Stomach (tissue), 9 donors: ENCODE data around the gene HES3. TPM values are rescaled to one million over a fixed set of nuclear protein-coding genes. Genes with fewer than 3 reads are reported as not detected.

Experiments
- DNase-seq, 2 donors: peaks; one replicate each; pipeline versions ENCODE4 v3.0.0 to v3.0.0-alpha.2; 2013 to 2019
- H3K27ac ChIP-seq, 5 donors: fragments of 200-600 bp in 4 of 5; sonication (generic) in 4 of 5; one replicate each; pipeline ENCODE4 v1.5.1; 2013 to 2019; ENCODE audit warnings: mild to moderate bottlenecking in 1 of 5, moderate library complexity in 1 of 5
- H3K27me3 ChIP-seq, 3 donors: fragments of 200-600 bp; sonication (generic); one replicate each; pipeline ENCODE4 v1.5.1; 2017 to 2019; ENCODE audit warnings: mixed run types in 1 of 3
- H3K36me3 ChIP-seq, 4 donors: fragments of 200-600 bp; sonication (generic); 1 replicate in 3 of 4; 2 replicates in 1 of 4; pipeline ENCODE4 v1.5.1; 2016 to 2019
- H3K4me1 ChIP-seq, 4 donors: fragments of 200-600 bp; sonication (generic); one replicate each; pipeline ENCODE4 v1.5.1; 2016 to 2019
- H3K4me3 ChIP-seq, 4 donors: fragments of 200-600 bp; sonication (generic) in 3 of 4; one replicate each; pipeline ENCODE4 v1.5.1; 2016 to 2019; ENCODE audit warnings: mild to moderate bottlenecking in 1 of 4
- H3K9me3 ChIP-seq, 4 donors: fragments of 200-600 bp; sonication (generic); one replicate each; pipeline ENCODE4 v1.5.1; 2016 to 2019
- CTCF ChIP-seq, 7 experiments: fragments of 450-650 bp in 4 of 7; fragments of 200-600 bp in 3 of 7; sonication (generic) in 3 of 7; IDR thresholded peaks; one replicate each; pipeline ENCODE4 v1.5.1; 2016 to 2019; ENCODE audit warnings: antibody characterized with exemption in 7 of 7, control low read depth in 2 of 7, mild to moderate bottlenecking in 1 of 7
- EP300 ChIP-seq: sonication (generic); formaldehyde crosslinking; IDR thresholded peaks from one replicate; pipeline ENCODE4 v1.6.1; 2017; ENCODE audit warnings: antibody characterized with exemption
- POLR2A ChIP-seq, 4 donors: fragments of 450-650 bp; IDR thresholded peaks; one replicate each; pipeline ENCODE4 v1.6.1; 2016; ENCODE audit warnings: antibody characterized with exemption in 4 of 4, control low read depth in 2 of 4, mild to moderate bottlenecking in 1 of 4, moderate library complexity in 1 of 4
- POLR2AphosphoS5 ChIP-seq, 3 donors: sonication (generic); formaldehyde crosslinking; IDR thresholded peaks; one replicate each; pipeline ENCODE4 v1.6.1; 2016; ENCODE audit warnings: antibody characterized with exemption in 3 of 3
- WGBS, 5 donors: extraction: QIAGEN DNeasy Blood & Tissue Kit in 3 of 5; methylation state at CpG; one replicate each; pipeline versions ENCODE4 v1.1.5 to v1.1.7; 2013 to 2018; 5-methylcytosine and 5-hydroxymethylcytosine counted together
- intact Hi-C: fragments of 100-400 bp; cut with DNase I; formaldehyde crosslinking; loops from one replicate; pipeline ENCODE4 v1.15.1; 2023; ENCODE audit warnings: low total_unique reads
- polyA plus RNA-seq, 3 donors: library from polyadenylated mRNA; stranded (reverse); fragments of 200-250 nt; gene quantifications; one replicate each; pipeline ENCODE4 v1.2.3, GENCODE V29; 2013
- total RNA-seq, 5 donors: library from RNA; depleted of rRNA; stranded (reverse); fragments of >200 nt; gene quantifications; one replicate each; pipeline versions ENCODE4 v1.1.0 to v1.2.3, GENCODE V29; 2014 to 2016
- donor health status: healthy with polysubstance abuse.
- donor health status: Bipolar disorder and iron deficiency.
- donor health status: healthy.

HES3 gene
- total and polyA plus RNA-seq, 8 donors: not detected

- 75 to 94% (median 79%) methylated on average over 10 of the region's 10 CpGs for WGBS, 5 donors
- intact Hi-C loops: no loop called here
- no peak for TF ChIP-seq POLR2A (IDR thresholded peaks at IDR 0.05)
- TF ChIP-seq POLR2AphosphoS5 (IDR thresholded peaks at IDR 0.05): no peak
- no peak for TF ChIP-seq CTCF (IDR thresholded peaks at IDR 0.05)
- no peak for TF ChIP-seq EP300
- H3K27me3 ChIP-seq: no peaks in the 10 kb centered on the region
- peak overlapping the region in 1 of 5 donors; percentile 24 for H3K27ac ChIP-seq
- no peak for DNase-seq
- H3K36me3 ChIP-seq: peaks cover 5 to 26% (median 17%) of the 10 kb centered on the region in 4 donors
- no peak overlapping the region for H3K4me3 ChIP-seq
- H3K4me1 ChIP-seq: peaks cover 0 to 19% (median 10%) of the 10 kb centered on the region in 4 donors
- H3K9me3 ChIP-seq: no peaks in the 10 kb centered on the region
Observed at GRCh38 chr1:6292102-6292501, 48.1 kb downstream of the HES3 start.

DNA sequence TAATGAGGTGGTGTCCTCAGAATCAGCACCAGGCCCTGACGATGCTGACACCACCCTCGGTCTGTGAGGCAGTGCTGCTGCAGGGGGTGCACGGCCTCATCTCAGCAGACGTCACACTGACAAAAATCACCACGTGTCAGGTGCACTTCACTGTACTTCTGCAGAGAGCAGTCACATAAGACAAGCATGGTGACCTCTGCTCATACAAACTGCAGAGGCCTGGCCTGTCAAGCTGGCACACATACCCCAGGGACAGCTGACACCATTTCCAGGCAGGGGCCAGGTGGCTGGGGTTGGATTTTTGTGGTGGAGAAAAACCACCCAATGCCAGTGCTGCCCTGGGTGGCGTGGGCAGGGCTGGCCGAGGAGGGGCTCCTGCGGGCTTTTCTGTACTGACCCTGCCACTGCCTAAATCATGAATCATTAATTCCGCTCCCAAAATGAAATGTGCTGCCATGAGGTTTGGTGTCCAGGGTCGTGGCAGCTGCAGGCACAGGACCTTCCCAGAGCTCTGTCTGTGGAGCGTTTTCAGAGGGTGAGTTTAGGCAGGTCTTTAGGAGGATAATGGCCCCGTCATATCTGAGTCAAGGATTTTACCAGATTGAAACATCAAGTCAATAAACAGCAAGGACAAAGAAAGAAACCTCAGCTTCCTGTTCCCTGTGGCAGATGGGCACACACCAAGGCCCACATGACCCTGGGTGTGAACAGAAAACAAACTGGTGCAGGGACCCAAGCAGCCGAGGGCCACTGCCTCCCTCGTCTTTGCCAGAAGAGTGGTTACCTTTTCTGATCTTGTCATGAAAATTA lies 50.3 kb downstream of the HES3 start:
- no peaks in the 10 kb centered on the region for H3K4me1 ChIP-seq
- intact Hi-C loops: no loop called here
- no peak for DNase-seq
- peaks cover 5 to 26% (median 17%) of the 10 kb centered on the region in 4 donors for H3K36me3 ChIP-seq
- 87 to 93% (median 90%) methylated on average over 12 to 14 of the region's 14 CpGs for WGBS, 5 donors
- no peaks in the 10 kb centered on the region for H3K9me3 ChIP-seq
- H3K27me3 ChIP-seq: no peaks in the 10 kb centered on the region
- no peak overlapping the region for H3K4me3 ChIP-seq
- TF ChIP-seq POLR2AphosphoS5 (IDR thresholded peaks at IDR 0.05): no peak
- no peak for TF ChIP-seq POLR2A (IDR thresholded peaks at IDR 0.05)
- no peak for TF ChIP-seq EP300
- no peak for TF ChIP-seq CTCF (IDR thresholded peaks at IDR 0.05)
- H3K27ac ChIP-seq: no peak overlapping the region

GRCh38 chr1:6294890-6295556 lies 51.0 kb downstream of the HES3 start:
- TF ChIP-seq POLR2A (IDR thresholded peaks at IDR 0.05): no peak
- TF ChIP-seq CTCF (IDR thresholded peaks at IDR 0.05): no peak
- TF ChIP-seq POLR2AphosphoS5 (IDR thresholded peaks at IDR 0.05): no peak
- no peak for TF ChIP-seq EP300

More at GRCh38 chr1:6294890-6295556, 51.0 kb downstream of the HES3 start:
- H3K27me3 ChIP-seq: no peaks in the 10 kb centered on the region
- no peak overlapping the region for H3K27ac ChIP-seq
- 79 to 90% (median 86%) methylated on average over 23 of the region's 23 CpGs for WGBS, 5 donors
- H3K4me3 ChIP-seq: no peak overlapping the region
- no peaks in the 10 kb centered on the region for H3K9me3 ChIP-seq
- intact Hi-C loops: no loop called here
- no peak for DNase-seq
- H3K4me1 ChIP-seq: no peaks in the 10 kb centered on the region
- H3K36me3 ChIP-seq: peaks cover 5 to 26% (median 17%) of the 10 kb centered on the region in 4 donors

Other genes with a start within 250 kb of the HES3 start
- 10 to 100 TPM in 1 of 5 donors, 1 to 10 TPM in 3, under 1 TPM in 1; 0.29 to 39.1 (median 4.2) TPM for gene KCNAB2, start 198.3 kb upstream of the HES3 start, total RNA-seq
- gene KCNAB2, start 198.3 kb upstream of the HES3 start, polyA plus RNA-seq: 1 to 10 TPM; 2.3 to 5.5 (median 2.4) TPM
- under 1 TPM in 4 of 5 donors, not detected in 1; 0.29 to 0.92 (median 0.37) TPM for gene CHD5, start 63.9 kb upstream of the HES3 start, total RNA-seq
- gene CHD5, start 63.9 kb upstream of the HES3 start, polyA plus RNA-seq: under 1 TPM; 0.06 to 0.83 (median 0.15) TPM
- gene RPL22, start 44.6 kb upstream of the HES3 start, total RNA-seq: 100 to 1,000 TPM; 103 to 301 (median 166) TPM
- 100 to 1,000 TPM; 343 to 718 (median 413) TPM for gene RPL22, start 44.6 kb upstream of the HES3 start, polyA plus RNA-seq
- 100 to 1,000 TPM in 1 of 5 donors, 10 to 100 TPM in 4; 11.9 to 112 (median 69.4) TPM for gene RNF207, start 38.1 kb upstream of the HES3 start, total RNA-seq
- gene RNF207, start 38.1 kb upstream of the HES3 start, polyA plus RNA-seq: 10 to 100 TPM in 1 of 3 donors, 1 to 10 TPM in 2; 1.5 to 17.5 (median 3.9) TPM
- 10 to 100 TPM; 16.3 to 67.9 (median 35.2) TPM for gene ICMT, start 8.2 kb upstream of the HES3 start, total RNA-seq
- 10 to 100 TPM in 2 of 3 donors, 1 to 10 TPM in 1; 9.9 to 15.9 (median 14.6) TPM for gene ICMT, start 8.2 kb upstream of the HES3 start, polyA plus RNA-seq
- gene GPR153, start 16.9 kb downstream of the HES3 start, total RNA-seq: 10 to 100 TPM in 1 of 5 donors, 1 to 10 TPM in 4; 1.8 to 63.1 (median 3.6) TPM
- gene GPR153, start 16.9 kb downstream of the HES3 start, polyA plus RNA-seq: 1 to 10 TPM; 2.2 to 3.1 (median 2.6) TPM
- 10 to 100 TPM in 3 of 5 donors, 1 to 10 TPM in 1, not detected in 1; 9.4 to 69.8 (median 22.6) TPM for gene ACOT7, start 149.6 kb downstream of the HES3 start, total RNA-seq
- 10 to 100 TPM; 17.7 to 26.3 (median 19.4) TPM for gene ACOT7, start 149.6 kb downstream of the HES3 start, polyA plus RNA-seq
- 100 to 1,000 TPM in 1 of 5 donors, not detected in 4; 231 TPM for gene HES2, start 175.7 kb downstream of the HES3 start, total RNA-seq
- 10 to 100 TPM in 1 of 3 donors, not detected in 2; 18.4 TPM for gene HES2, start 175.7 kb downstream of the HES3 start, polyA plus RNA-seq
- 10 to 100 TPM in 1 of 5 donors, 1 to 10 TPM in 2, not detected in 2; 1.8 to 68.4 (median 4.9) TPM for gene ESPN, start 180.6 kb downstream of the HES3 start, total RNA-seq
- gene ESPN, start 180.6 kb downstream of the HES3 start, polyA plus RNA-seq: 10 to 100 TPM in 1 of 3 donors, 1 to 10 TPM in 2; 1.5 to 18.0 (median 4.7) TPM
- gene TNFRSF25, start 222.0 kb downstream of the HES3 start, total RNA-seq: 100 to 1,000 TPM in 1 of 5 donors, 10 to 100 TPM in 2, 1 to 10 TPM in 2; 6.1 to 215 (median 21.4) TPM
- 10 to 100 TPM in 1 of 3 donors, 1 to 10 TPM in 2; 2.7 to 41.6 (median 2.9) TPM for gene TNFRSF25, start 222.0 kb downstream of the HES3 start, polyA plus RNA-seq
- 10 to 100 TPM in 2 of 5 donors, 1 to 10 TPM in 3; 4.9 to 58.8 (median 9.8) TPM for gene PLEKHG5, start 247.5 kb downstream of the HES3 start, total RNA-seq
- 1 to 10 TPM; 1.4 to 7.2 (median 1.8) TPM for gene PLEKHG5, start 247.5 kb downstream of the HES3 start, polyA plus RNA-seq